ENCODE data around the gene STUB1. TPM values are rescaled to one million over a fixed set of nuclear protein-coding genes. Genes with fewer than 3 reads are reported as not detected.

Gene STUB1
- total RNA-seq, 1 donor from 2014 or later = 98.9 TPM

DNA sequence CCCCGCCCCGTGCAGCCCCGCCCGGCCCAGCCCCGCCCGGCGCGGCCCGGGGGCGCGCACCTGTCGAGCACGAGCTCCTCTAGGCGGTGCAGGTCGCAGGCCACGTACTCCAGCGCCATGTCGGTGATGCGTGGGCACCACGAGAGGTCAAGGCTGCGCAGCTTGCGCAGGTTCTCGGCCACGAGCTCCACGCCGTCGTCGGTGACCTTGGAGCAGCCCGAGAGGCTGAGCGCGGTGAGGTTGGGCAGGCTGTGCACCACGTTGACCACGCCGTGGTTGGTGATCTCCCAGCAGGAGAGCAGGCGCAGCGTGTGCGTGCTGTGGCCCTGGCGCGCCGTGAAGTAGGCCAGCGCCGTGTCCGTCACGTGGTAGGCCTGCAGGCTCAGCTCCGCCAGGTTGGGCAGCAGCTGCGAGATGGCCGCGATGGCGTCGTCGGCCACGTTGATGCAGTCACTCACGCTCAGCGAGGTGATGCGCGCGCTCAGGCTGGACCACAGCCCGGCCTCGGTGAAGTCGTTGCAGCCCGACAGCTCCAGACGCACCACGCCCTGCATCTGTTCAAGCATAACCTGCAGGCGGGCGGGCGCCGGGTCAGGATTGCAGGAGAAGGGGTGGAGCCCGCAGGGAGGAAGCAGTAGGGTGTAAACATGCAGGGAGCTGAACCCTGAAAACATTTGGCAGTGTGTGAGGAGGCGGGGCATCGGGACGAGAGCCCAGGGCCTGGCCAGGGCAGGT, 15.3 kb downstream of the STUB1 start:
- TF ChIP-seq, protein P1, sequence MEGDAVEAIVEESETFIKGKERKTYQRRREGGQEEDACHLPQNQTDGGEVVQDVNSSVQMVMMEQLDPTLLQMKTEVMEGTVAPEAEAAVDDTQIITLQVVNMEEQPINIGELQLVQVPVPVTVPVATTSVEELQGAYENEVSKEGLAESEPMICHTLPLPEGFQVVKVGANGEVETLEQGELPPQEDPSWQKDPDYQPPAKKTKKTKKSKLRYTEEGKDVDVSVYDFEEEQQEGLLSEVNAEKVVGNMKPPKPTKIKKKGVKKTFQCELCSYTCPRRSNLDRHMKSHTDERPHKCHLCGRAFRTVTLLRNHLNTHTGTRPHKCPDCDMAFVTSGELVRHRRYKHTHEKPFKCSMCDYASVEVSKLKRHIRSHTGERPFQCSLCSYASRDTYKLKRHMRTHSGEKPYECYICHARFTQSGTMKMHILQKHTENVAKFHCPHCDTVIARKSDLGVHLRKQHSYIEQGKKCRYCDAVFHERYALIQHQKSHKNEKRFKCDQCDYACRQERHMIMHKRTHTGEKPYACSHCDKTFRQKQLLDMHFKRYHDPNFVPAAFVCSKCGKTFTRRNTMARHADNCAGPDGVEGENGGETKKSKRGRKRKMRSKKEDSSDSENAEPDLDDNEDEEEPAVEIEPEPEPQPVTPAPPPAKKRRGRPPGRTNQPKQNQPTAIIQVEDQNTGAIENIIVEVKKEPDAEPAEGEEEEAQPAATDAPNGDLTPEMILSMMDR (IDR thresholded peaks at IDR 0.05) = no peak
- ATAC-seq = peak; percentile 68
- Histone ChIP-seq H3K9me3 (no peaks in the 10 kb centered on the region), H3K27ac (no peak overlapping the region), H3K27me3 (peaks cover 66% of the 10 kb centered on the region), H3K4me3 (peak overlapping the region; percentile 45), H3K36me3 (no peaks in the 10 kb centered on the region), H3K4me1 (peaks cover 10% of the 10 kb centered on the region)
- no peak for DNase-seq
- intact Hi-C loops (cut with DNase I) = no loop called here

DNA sequence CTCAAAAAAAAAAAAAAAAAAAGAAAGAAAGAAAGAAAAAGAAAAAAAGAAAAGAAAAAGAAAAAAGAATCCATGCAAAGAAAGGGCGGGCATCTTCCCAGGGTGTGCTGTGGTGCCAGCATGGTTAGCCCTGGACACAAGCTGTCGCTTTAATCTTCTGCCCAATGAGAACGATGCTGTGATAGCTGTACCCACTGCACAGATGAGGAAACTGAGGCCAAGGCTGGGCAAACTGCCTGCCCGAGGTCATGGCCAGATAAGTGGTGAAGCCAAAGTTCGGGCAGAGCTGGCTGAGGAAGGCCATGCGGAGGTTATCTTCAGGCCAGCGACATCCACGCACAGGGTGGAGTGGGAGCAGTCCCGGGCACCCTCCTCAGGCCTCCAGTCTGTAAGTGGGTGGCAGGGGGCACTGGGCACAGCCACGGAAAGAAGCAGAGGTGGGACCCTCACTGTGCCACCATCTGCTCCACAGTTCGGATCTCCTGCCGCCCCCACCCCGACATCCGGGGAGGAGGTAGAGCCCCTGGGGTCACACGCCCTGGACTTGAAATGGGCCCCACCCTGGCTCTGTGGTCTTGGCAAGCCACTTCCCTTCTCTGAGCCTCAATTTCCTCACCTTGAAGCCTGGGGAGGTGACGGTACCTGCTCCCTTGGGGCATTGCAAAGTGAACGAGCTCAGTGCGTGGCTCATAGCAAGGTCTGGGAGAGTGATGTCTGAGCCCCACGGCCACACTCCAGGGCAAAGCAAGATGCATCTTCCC, 18.9 kb downstream of the STUB1 start:
- ATAC-seq = no peak
- peaks cover 83% of the 10 kb centered on the region for H3K27me3 ChIP-seq

DNA sequence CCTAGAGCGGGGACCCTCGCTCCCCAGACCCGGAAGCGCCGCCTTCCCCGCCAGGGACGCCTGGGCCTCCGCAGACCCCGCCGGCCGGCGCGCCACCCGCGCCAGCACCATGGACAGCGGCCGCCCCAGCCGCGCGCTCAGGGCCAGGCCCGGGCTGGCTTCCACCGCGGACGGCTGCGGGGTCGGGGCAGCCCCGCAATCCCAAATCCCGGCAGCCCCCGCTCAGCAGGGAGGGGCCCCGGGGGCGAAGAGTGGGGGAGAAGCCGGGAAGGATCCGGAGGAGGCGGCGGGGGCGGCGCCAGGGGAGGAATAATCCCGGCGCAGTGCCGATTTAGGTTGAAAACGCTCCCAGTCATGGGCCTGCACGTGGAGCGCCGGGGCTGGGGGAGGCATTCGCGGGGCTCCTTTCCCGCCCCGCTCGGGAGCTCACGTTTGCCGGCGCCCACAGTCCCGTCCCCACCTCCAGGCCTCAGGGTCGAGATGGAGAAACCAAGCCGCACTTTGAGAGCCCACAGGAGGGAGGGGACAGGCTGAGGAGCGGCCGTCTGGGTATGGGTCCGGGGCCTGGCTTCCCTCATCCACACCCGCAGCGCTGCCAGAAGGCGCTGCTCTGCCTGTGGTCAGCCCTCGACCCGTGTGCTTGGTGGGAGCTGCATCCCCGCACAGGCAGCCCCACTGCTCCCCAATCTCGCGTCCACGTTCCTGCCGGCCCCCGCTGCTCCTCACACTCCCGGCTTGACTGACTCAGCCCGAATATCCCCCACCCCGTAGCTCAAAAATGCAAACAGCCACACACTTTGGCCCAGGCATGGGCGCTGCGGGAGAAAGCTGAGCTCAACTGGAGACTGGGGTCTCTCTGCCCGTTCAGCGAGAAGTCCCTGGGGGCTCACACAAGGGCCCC, 20.7 kb downstream of the STUB1 start:
- Histone ChIP-seq H3K27me3 (peaks cover 79% of the 10 kb centered on the region), H3K4me1 (peaks cover under 1% of the 10 kb centered on the region), H3K27ac (no peak overlapping the region), H3K9me3 (no peaks in the 10 kb centered on the region), H3K4me3 (no peak overlapping the region), H3K36me3 (no peaks in the 10 kb centered on the region)
- TF ChIP-seq, protein P1 (IDR thresholded peaks at IDR 0.05) = no peak
- intact Hi-C loops (cut with DNase I) = no loop called here
- peak; percentile 44 for ATAC-seq
- no peak for DNase-seq

More for the DNA sequence above, 18.9 kb downstream of the STUB1 start:
- Histone ChIP-seq H3K27ac (no peak overlapping the region), H3K4me1 (peaks cover 6% of the 10 kb centered on the region), H3K9me3 (no peaks in the 10 kb centered on the region), H3K36me3 (no peaks in the 10 kb centered on the region), H3K4me3 (no peak overlapping the region)
- intact Hi-C loops (cut with DNase I) = no loop called here
- TF ChIP-seq, protein P1 (IDR thresholded peaks at IDR 0.05) = no peak
- no peak for DNase-seq

DNA sequence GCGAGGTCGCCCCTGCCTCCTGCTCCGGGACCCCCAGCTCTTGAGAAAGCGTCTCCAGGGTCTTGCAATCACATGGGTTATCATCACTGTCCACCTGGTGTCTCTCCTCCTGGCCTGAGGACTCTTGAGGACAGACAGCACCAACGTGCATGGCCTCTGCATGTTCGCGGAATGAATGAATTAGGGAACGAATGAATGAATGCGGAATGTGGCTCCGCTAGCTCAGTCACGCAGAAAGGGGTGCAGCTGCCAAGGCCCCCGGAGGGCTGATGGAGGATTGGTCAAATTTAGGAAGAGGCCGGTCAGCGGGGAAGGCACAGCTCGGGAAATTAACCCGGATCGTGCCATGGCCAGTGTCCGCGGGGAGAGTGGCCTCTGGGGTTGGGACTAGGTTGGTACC, 22.1 kb downstream of the STUB1 start:
- Histone ChIP-seq H3K27ac (no peak overlapping the region), H3K27me3 (peaks cover 84% of the 10 kb centered on the region), H3K4me1 (no peaks in the 10 kb centered on the region), H3K9me3 (no peaks in the 10 kb centered on the region), H3K36me3 (no peaks in the 10 kb centered on the region), H3K4me3 (no peak overlapping the region)
- intact Hi-C loops (cut with DNase I) = no loop called here
- TF ChIP-seq, protein P1 (IDR thresholded peaks at IDR 0.05) = no peak
- ATAC-seq (no peak), DNase-seq (no peak)

DNA sequence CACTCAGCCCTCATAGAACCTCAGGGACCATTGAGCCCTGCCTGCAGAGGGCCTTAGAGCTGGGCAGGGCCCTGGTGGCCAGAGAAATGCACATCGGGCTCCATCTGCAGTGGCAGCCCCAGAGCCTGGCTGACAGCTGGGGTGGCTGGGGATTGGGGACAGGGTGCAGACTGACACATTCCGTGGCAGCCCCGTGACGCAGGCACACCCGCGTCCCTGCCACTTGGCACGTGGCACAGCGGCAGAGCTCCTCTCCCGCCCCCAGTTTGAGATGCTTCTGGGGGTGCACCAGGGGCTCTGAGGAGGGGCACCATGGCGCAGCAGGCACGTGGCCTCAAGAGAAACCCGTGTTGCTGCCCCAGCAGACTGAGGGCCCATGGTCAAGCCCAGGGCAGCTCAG, 23.2 kb downstream of the STUB1 start:
- Histone ChIP-seq H3K9me3 (no peaks in the 10 kb centered on the region), H3K27me3 (peaks cover 89% of the 10 kb centered on the region), H3K27ac (no peak overlapping the region), H3K36me3 (no peaks in the 10 kb centered on the region), H3K4me1 (no peaks in the 10 kb centered on the region), H3K4me3 (no peak overlapping the region)
- DNase-seq (no peak), ATAC-seq (no peak)
- intact Hi-C loops (cut with DNase I) = no loop called here
- TF ChIP-seq, protein P1 (IDR thresholded peaks at IDR 0.05) = no peak

Data from upper lobe of right lung (tissue), 1 donor.